Measurements from ENCODE around the gene PARP3. TPM values are rescaled to one million over a fixed set of nuclear protein-coding genes. Genes with fewer than 3 reads are reported as not detected.
"Not testable (repeated sequence)": the region's sequence is repeated elsewhere in the genome, so short reads cannot be mapped to it uniquely, and the experiment has no call there.

Gene PARP3
- total and polyA plus RNA-seq, 10 of the 15 experiments (the other 5 are each of a cell fraction or from before 2014, with no cell fraction given) = 2.1 to 31.2 (median 19.5) TPM

GRCh38 chr3:51896607-51897305 lies 45.4 kb upstream of the PARP3 start (continued):
- TF ChIP-seq KLF5 (IDR thresholded peaks at IDR 0.05; ENCODE audit: partially characterized antibody) (no peak), SUPT20H (IDR thresholded peaks at IDR 0.05; ENCODE audit: borderline replicate concordance, control insufficient read depth, low read depth, low read length) (no peak), ZNF622 (IDR thresholded peaks at IDR 0.05) (no peak), BMI1 (IDR thresholded peaks at IDR 0.05; ENCODE audit: borderline replicate concordance) (no peak)

GRCh38 chr3:51897391-51897790 lies 44.8 kb upstream of the PARP3 start:
- ChIA-PET CTCF (no interaction called here), SMC1A (ENCODE audit: uncharacterized antibody, unreplicated experiment) (no interaction called here), RAD21 (ENCODE audit: unreplicated experiment) (no interaction called here), POLR2A (interaction anchor here (0.6 kb wide), 2 partner anchors 319 to 1699 kb away, joined by 3 to 7 read pairs; no protein-coding TSS in a partner anchor)
- no peak for ATAC-seq
- Histone ChIP-seq H3K79me2 (ENCODE audit: control insufficient read depth, insufficient read depth, low read length) (no peaks in the 10 kb centered on the region), H3K36me3 (ENCODE audit: control insufficient read depth in 2 of 2, insufficient read depth in 2 of 2, low read length in 1 of 2) (no peaks in the 10 kb centered on the region), H3K9ac (ENCODE audit: control insufficient read depth, insufficient read depth, low read length) (no peak overlapping the region), H4K20me1 (ENCODE audit: control insufficient read depth, insufficient read depth) (no peaks in the 10 kb centered on the region), H3K4me2 (ENCODE audit: control insufficient read depth, insufficient read depth) (no peak overlapping the region), H3K4me1 (ENCODE audit: control insufficient read depth, insufficient read depth, low read length) (no peaks in the 10 kb centered on the region), H3K27me3 (replicated peaks in 1 of 2; ENCODE audit: control insufficient read depth in 2 of 2, insufficient read depth in 2 of 2, low read length in 1 of 2) (no peaks in the 10 kb centered on the region; a peak in 1 of 4 replicates), H2AFZ (ENCODE audit: control insufficient read depth, low read depth, low read length) (no peak overlapping the region), H3K27ac (ENCODE audit: control insufficient read depth, insufficient read depth) (no peak overlapping the region), H3K4me3 (no peak overlapping the region), H3K9me3 (replicated peaks; ENCODE audit: control insufficient read depth, insufficient read depth, low read length) (no peaks in the 10 kb centered on the region)
- BruUV-seq (replicated peaks) = no TSS peak
- DNase-seq (ENCODE audit: low read depth, low spot score) = no peak
- in situ Hi-C loops (cut with MboI) = no loop called here
- FAIRE-seq = no peak
- intact Hi-C loops (cut with micrococcal nuclease; ENCODE audit: unreplicated experiment) = no loop called here
- TF ChIP-seq CREB1 (IDR thresholded peaks at IDR 0.05; ENCODE audit: low read depth) = no peak
- no peak for TF ChIP-seq MTA3 (IDR thresholded peaks at IDR 0.05; ENCODE audit: borderline replicate concordance, low read length)
- TF ChIP-seq PKNOX1 (IDR thresholded peaks at IDR 0.05) = no peak
- TF ChIP-seq CHD1 (IDR thresholded peaks at IDR 0.05; ENCODE audit: low read depth, low read length) = no peak
- WGBS (ENCODE audit: insufficient coverage, insufficient replicate concordance, low lambda C conversion rate, missing lambda C conversion rate) = 71% methylated on average over 15 of the region's 15 CpGs

- H4K20me1 ChIP-seq (ENCODE audit: control insufficient read depth, insufficient read depth); H3K4me2 ChIP-seq (ENCODE audit: control insufficient read depth, insufficient read depth); H3K9ac ChIP-seq (ENCODE audit: control insufficient read depth, insufficient read depth, low read length); FAIRE-seq; POLR2A ChIA-PET; H3K27ac ChIP-seq (ENCODE audit: control insufficient read depth, insufficient read depth); CTCF ChIA-PET; H2AFZ ChIP-seq (ENCODE audit: control insufficient read depth, low read depth, low read length); SMC1A ChIA-PET (ENCODE audit: uncharacterized antibody, unreplicated experiment); DNase-seq (ENCODE audit: low read depth, low spot score); H3K36me3 ChIP-seq (ENCODE audit: control insufficient read depth in 2 of 2, insufficient read depth in 2 of 2, low read length in 1 of 2); intact Hi-C loops (cut with micrococcal nuclease; ENCODE audit: unreplicated experiment); H3K27me3 ChIP-seq (replicated peaks in 1 of 2; ENCODE audit: control insufficient read depth in 2 of 2, insufficient read depth in 2 of 2, low read length in 1 of 2); H3K4me3 ChIP-seq; RAD21 ChIA-PET (ENCODE audit: unreplicated experiment); H3K9me3 ChIP-seq (replicated peaks; ENCODE audit: control insufficient read depth, insufficient read depth, low read length); ATAC-seq; H3K4me1 ChIP-seq (ENCODE audit: control insufficient read depth, insufficient read depth, low read length); in situ Hi-C loops (cut with MboI); BruUV-seq (replicated peaks); H3K79me2 ChIP-seq (ENCODE audit: control insufficient read depth, insufficient read depth, low read length): not testable (repeated sequence)
- WGBS (ENCODE audit: insufficient coverage, insufficient replicate concordance, low lambda C conversion rate, missing lambda C conversion rate) = 9% methylated on average over 6 of the region's 7 CpGs
These were observed 42.1 kb upstream of the PARP3 start for GRCh38 chr3:51900043-51900442.

GRCh38 chr3:51902361-51902760 lies 39.8 kb upstream of the PARP3 start:
- BruUV-seq (replicated peaks); H3K36me3 ChIP-seq (ENCODE audit: control insufficient read depth in 2 of 2, insufficient read depth in 2 of 2, low read length in 1 of 2); DNase-seq (ENCODE audit: low read depth, low spot score); in situ Hi-C loops (cut with MboI); H2AFZ ChIP-seq (ENCODE audit: control insufficient read depth, low read depth, low read length); SMC1A ChIA-PET (ENCODE audit: uncharacterized antibody, unreplicated experiment); H4K20me1 ChIP-seq (ENCODE audit: control insufficient read depth, insufficient read depth); H3K27me3 ChIP-seq (replicated peaks in 1 of 2; ENCODE audit: control insufficient read depth in 2 of 2, insufficient read depth in 2 of 2, low read length in 1 of 2); H3K4me3 ChIP-seq; CTCF ChIA-PET; FAIRE-seq; H3K27ac ChIP-seq (ENCODE audit: control insufficient read depth, insufficient read depth); H3K4me2 ChIP-seq (ENCODE audit: control insufficient read depth, insufficient read depth); RAD21 ChIA-PET (ENCODE audit: unreplicated experiment); H3K9ac ChIP-seq (ENCODE audit: control insufficient read depth, insufficient read depth, low read length); POLR2A ChIA-PET; ATAC-seq; H3K9me3 ChIP-seq (replicated peaks; ENCODE audit: control insufficient read depth, insufficient read depth, low read length); H3K4me1 ChIP-seq (ENCODE audit: control insufficient read depth, insufficient read depth, low read length); H3K79me2 ChIP-seq (ENCODE audit: control insufficient read depth, insufficient read depth, low read length); intact Hi-C loops (cut with micrococcal nuclease; ENCODE audit: unreplicated experiment): not testable (repeated sequence)
- under 1% methylated on average over 7 of the region's 7 CpGs for WGBS (ENCODE audit: insufficient coverage, insufficient replicate concordance, low lambda C conversion rate, missing lambda C conversion rate)

All from GM12878 (cell line).